Stimulated activated memory B cell treated with anti-CD40 and anti-IgM and Interleukin-4, amounts not matched to agents 10 μg/mL and 1 μg/mL and 100 μg/mL, for 72 hours (primary cell): Measurements from ENCODE around the gene GLRX.
"Not testable (repeated sequence)": the region's sequence is repeated elsewhere in the genome, so short reads cannot be mapped to it uniquely, and the experiment has no call there.

ENCODE experiments used
- ATAC-seq: fragments of 150-1000 bp; cut with Tn5 transposase; 2 replicates; pipeline ENCODE4 v1.10.0; 2021
- H3K27ac Mint-ChIP-seq: one replicate; pipeline ENCODE4 v1.8.0; 2022; ENCODE audit warnings: mild to moderate bottlenecking, mixed read lengths
- H3K27me3 Mint-ChIP-seq: one replicate; pipeline ENCODE4 v1.8.0; 2022; ENCODE audit warnings: mixed read lengths
- H3K36me3 Mint-ChIP-seq: one replicate; pipeline ENCODE4 v1.8.0; 2022; ENCODE audit warnings: mixed read lengths
- H3K4me1 Mint-ChIP-seq: one replicate; pipeline ENCODE4 v1.8.0; 2022; ENCODE audit warnings: mixed read lengths
- H3K4me3 Mint-ChIP-seq: one replicate; pipeline ENCODE4 v1.8.0; 2022; ENCODE audit warnings: mild to moderate bottlenecking, moderate library complexity, mixed read lengths
- H3K9me3 Mint-ChIP-seq: one replicate; pipeline ENCODE4 v1.8.0; 2022; ENCODE audit warnings: mixed read lengths

Gene GLRX

GRCh38 chr5:95841914-95842812, 19.6 kb upstream of the GLRX start:
- no peak overlapping the region for H3K4me3 Mint-ChIP-seq
- H3K27me3 Mint-ChIP-seq: no peaks in the 10 kb centered on the region
- no peaks in the 10 kb centered on the region for H3K36me3 Mint-ChIP-seq
- no peaks in the 10 kb centered on the region for H3K9me3 Mint-ChIP-seq
- peak overlapping the region; percentile 64 for H3K27ac Mint-ChIP-seq
- peaks cover 29% of the 10 kb centered on the region for H3K4me1 Mint-ChIP-seq
- no peak for ATAC-seq

GRCh38 chr5:95840956-95841705, 18.6 kb upstream of the GLRX start:
- H3K4me1 Mint-ChIP-seq: peaks cover 36% of the 10 kb centered on the region
- no peaks in the 10 kb centered on the region for H3K27me3 Mint-ChIP-seq
- H3K27ac Mint-ChIP-seq: no peak overlapping the region
- ATAC-seq: no peak
- H3K36me3 Mint-ChIP-seq: no peaks in the 10 kb centered on the region
- H3K9me3 Mint-ChIP-seq: no peaks in the 10 kb centered on the region
- H3K4me3 Mint-ChIP-seq: no peak overlapping the region

GRCh38 chr5:95839658-95840057, 17.1 kb upstream of the GLRX start:
- no peaks in the 10 kb centered on the region for H3K9me3 Mint-ChIP-seq
- no peaks in the 10 kb centered on the region for H3K27me3 Mint-ChIP-seq
- peaks cover 49% of the 10 kb centered on the region for H3K4me1 Mint-ChIP-seq
- H3K27ac Mint-ChIP-seq: peak overlapping the region; percentile 66
- H3K36me3 Mint-ChIP-seq: no peaks in the 10 kb centered on the region
- H3K4me3 Mint-ChIP-seq: no peak overlapping the region
- ATAC-seq: no peak

- Mint-ChIP-seq H3K4me3 (no peak overlapping the region), H3K4me1 (peaks cover 60% of the 10 kb centered on the region), H3K27ac (peak overlapping the region; percentile 66), H3K27me3 (no peaks in the 10 kb centered on the region), H3K9me3 (no peaks in the 10 kb centered on the region), H3K36me3 (no peaks in the 10 kb centered on the region)
- ATAC-seq: no peak
Measured at GRCh38 chr5:95838556-95838955, 16.0 kb upstream of the GLRX start.

GRCh38 chr5:95838001-95838520, 15.5 kb upstream of the GLRX start:
- no peaks in the 10 kb centered on the region for H3K9me3 Mint-ChIP-seq
- H3K4me1 Mint-ChIP-seq: peaks cover 58% of the 10 kb centered on the region
- peak overlapping the region; percentile 76 for H3K27ac Mint-ChIP-seq
- no peak overlapping the region for H3K4me3 Mint-ChIP-seq
- no peak for ATAC-seq
- no peaks in the 10 kb centered on the region for H3K36me3 Mint-ChIP-seq
- no peaks in the 10 kb centered on the region for H3K27me3 Mint-ChIP-seq

GRCh38 chr5:95837492-95837891, 15.0 kb upstream of the GLRX start:
- Mint-ChIP-seq H3K4me3 (no peak overlapping the region), H3K9me3 (no peaks in the 10 kb centered on the region), H3K27ac (peak overlapping the region; percentile 76), H3K27me3 (no peaks in the 10 kb centered on the region), H3K36me3 (no peaks in the 10 kb centered on the region), H3K4me1 (peaks cover 59% of the 10 kb centered on the region)
- no peak for ATAC-seq

GRCh38 chr5:95836971-95837370, 14.4 kb upstream of the GLRX start:
- not testable (repeated sequence) for H3K4me3 Mint-ChIP-seq, ATAC-seq, H3K36me3 Mint-ChIP-seq, H3K9me3 Mint-ChIP-seq, H3K27me3 Mint-ChIP-seq
- peak overlapping the region; percentile 76 for H3K27ac Mint-ChIP-seq
- H3K4me1 Mint-ChIP-seq: peaks cover 60% of the 10 kb centered on the region

GRCh38 chr5:95836544-95836943, 14.0 kb upstream of the GLRX start:
- no peaks in the 10 kb centered on the region for H3K27me3 Mint-ChIP-seq
- no peak for ATAC-seq
- peak overlapping the region; percentile 76 for H3K27ac Mint-ChIP-seq
- H3K4me1 Mint-ChIP-seq: peaks cover 60% of the 10 kb centered on the region
- H3K36me3 Mint-ChIP-seq: no peaks in the 10 kb centered on the region
- H3K4me3 Mint-ChIP-seq: no peak overlapping the region
- no peaks in the 10 kb centered on the region for H3K9me3 Mint-ChIP-seq

GRCh38 chr5:95835682-95836385, 13.3 kb upstream of the GLRX start:
- Mint-ChIP-seq H3K4me3 (peak overlapping the region; percentile 60), H3K4me1 (peaks cover 53% of the 10 kb centered on the region), H3K27me3 (no peaks in the 10 kb centered on the region), H3K9me3 (no peaks in the 10 kb centered on the region), H3K36me3 (no peaks in the 10 kb centered on the region), H3K27ac (peak overlapping the region; percentile 76)
- ATAC-seq: no peak

GRCh38 chr5:95832664-95833063, 10.1 kb upstream of the GLRX start:
- Mint-ChIP-seq H3K27me3 (no peaks in the 10 kb centered on the region), H3K4me1 (peaks cover 41% of the 10 kb centered on the region), H3K27ac (peak overlapping the region; percentile 22), H3K36me3 (no peaks in the 10 kb centered on the region), H3K9me3 (no peaks in the 10 kb centered on the region), H3K4me3 (no peak overlapping the region)
- ATAC-seq: no peak

GRCh38 chr5:95830226-95830625, 7.7 kb upstream of the GLRX start:
- no peak for ATAC-seq
- H3K4me1 Mint-ChIP-seq: peaks cover 31% of the 10 kb centered on the region

GRCh38 chr5:95827892-95828246, 5.3 kb upstream of the GLRX start:
- ATAC-seq: no peak
- no peak overlapping the region for H3K4me3 Mint-ChIP-seq
- H3K36me3 Mint-ChIP-seq: no peaks in the 10 kb centered on the region
- H3K9me3 Mint-ChIP-seq: no peaks in the 10 kb centered on the region
- H3K27me3 Mint-ChIP-seq: no peaks in the 10 kb centered on the region
- peak overlapping the region; percentile 6 for H3K27ac Mint-ChIP-seq
- H3K4me1 Mint-ChIP-seq: peaks cover 27% of the 10 kb centered on the region

More at GRCh38 chr5:95830226-95830625, 7.7 kb upstream of the GLRX start:
- Mint-ChIP-seq H3K27me3 (no peaks in the 10 kb centered on the region), H3K36me3 (no peaks in the 10 kb centered on the region), H3K27ac (no peak overlapping the region), H3K9me3 (no peaks in the 10 kb centered on the region), H3K4me3 (no peak overlapping the region)

- Mint-ChIP-seq H3K4me3 (no peak overlapping the region), H3K9me3 (no peaks in the 10 kb centered on the region), H3K4me1 (peaks cover 25% of the 10 kb centered on the region), H3K36me3 (no peaks in the 10 kb centered on the region), H3K27ac (peak overlapping the region; percentile 6), H3K27me3 (no peaks in the 10 kb centered on the region)
- no peak for ATAC-seq
Measured at GRCh38 chr5:95826949-95827891, 4.7 kb upstream of the GLRX start.

GRCh38 chr5:95825495-95825894, 3.0 kb upstream of the GLRX start:
- Mint-ChIP-seq H3K36me3 (no peaks in the 10 kb centered on the region), H3K27ac (peak overlapping the region; percentile 25), H3K27me3 (no peaks in the 10 kb centered on the region), H3K4me3 (no peak overlapping the region), H3K9me3 (no peaks in the 10 kb centered on the region), H3K4me1 (peaks cover 37% of the 10 kb centered on the region)
- ATAC-seq: no peak
